HUES64 (cell line): Measurements from ENCODE around the gene BMPER.

Experiments
- H3K27ac ChIP-seq: 2 replicates; pipeline ENCODE4 v1.7.0; 2013; ENCODE audit warnings: low read depth, low read length, inconsistent platforms
- H3K27me3 ChIP-seq: 2 replicates; pipeline ENCODE4 v1.6.1; 2013; ENCODE audit warnings: mild to moderate bottlenecking, low read length; ENCODE audit not compliant: insufficient read depth
- H3K36me3 ChIP-seq: 2 replicates; pipeline ENCODE4 v1.6.1; 2013; ENCODE audit warnings: mild to moderate bottlenecking, low read length; ENCODE audit not compliant: insufficient read depth
- H3K4me1 ChIP-seq: 2 replicates; pipeline ENCODE4 v1.6.1; 2013; ENCODE audit warnings: mild to moderate bottlenecking, low read length, moderate library complexity; ENCODE audit not compliant: insufficient read depth
- H3K4me3 ChIP-seq: 2 replicates; pipeline ENCODE4 v1.5.1; 2013; ENCODE audit warnings: mild to moderate bottlenecking, low read length, moderate library complexity
- H3K9ac ChIP-seq: 2 replicates; pipeline ENCODE4 v1.6.1; 2013; ENCODE audit warnings: mild to moderate bottlenecking, low read depth, low read length
- H3K9me3 ChIP-seq: 2 replicates; pipeline ENCODE4 v1.6.1; 2013; ENCODE audit warnings: low read depth, low read length; ENCODE audit not compliant: insufficient read depth
- WGBS: fragments of 150-250, 120-280 bp; methylation state at CpG from one replicate; pipeline ENCODE4 v1.1.7; 2013; ENCODE audit warnings: missing lambda C conversion rate; 5-methylcytosine and 5-hydroxymethylcytosine counted together

BMPER gene

GRCh38 chr7:34155220-34155908, 250.0 kb downstream of the BMPER start:
- WGBS, result 100% methylated on average over 3 of the region's 3 CpGs
- no peaks in the 10 kb centered on the region for H3K9me3 ChIP-seq
- no peak overlapping the region for H3K4me3 ChIP-seq
- peaks cover 14% of the 10 kb centered on the region; the same call in 1 of the 2 replicates for H3K4me1 ChIP-seq
- H3K27ac ChIP-seq, result no peak overlapping the region
- H3K27me3 ChIP-seq, result no peaks in the 10 kb centered on the region
- no peak overlapping the region for H3K9ac ChIP-seq
- H3K36me3 ChIP-seq, result no peaks in the 10 kb centered on the region

GRCh38 chr7:34156336-34156735, 251.0 kb downstream of the BMPER start:
- Histone ChIP-seq H3K9ac (no peak overlapping the region), H3K4me3 (no peak overlapping the region), H3K9me3 (no peaks in the 10 kb centered on the region), H3K36me3 (no peaks in the 10 kb centered on the region), H3K27ac (no peak overlapping the region), H3K27me3 (no peaks in the 10 kb centered on the region), H3K4me1 (peaks cover 14% of the 10 kb centered on the region; the same call in 1 of the 2 replicates)
- 100% methylated on average over 2 of the region's 2 CpGs for WGBS

GRCh38 chr7:34157137-34157536, 251.8 kb downstream of the BMPER start:
- H3K4me3 ChIP-seq, result no peak overlapping the region
- no peak overlapping the region for H3K9ac ChIP-seq
- WGBS, result 97% methylated on average over 2 of the region's 2 CpGs
- H3K4me1 ChIP-seq, result peaks cover 10% of the 10 kb centered on the region; the same call in 1 of the 2 replicates
- no peak overlapping the region for H3K27ac ChIP-seq
- H3K9me3 ChIP-seq, result no peaks in the 10 kb centered on the region
- no peaks in the 10 kb centered on the region for H3K36me3 ChIP-seq
- H3K27me3 ChIP-seq, result no peaks in the 10 kb centered on the region

- no peaks in the 10 kb centered on the region for H3K27me3 ChIP-seq
- no peaks in the 10 kb centered on the region for H3K9me3 ChIP-seq
- no peaks in the 10 kb centered on the region for H3K36me3 ChIP-seq
- WGBS, result 78% methylated on average over 11 of the region's 12 CpGs
- no peaks in the 10 kb centered on the region for H3K4me1 ChIP-seq
- no peak overlapping the region for H3K9ac ChIP-seq
- no peak overlapping the region for H3K27ac ChIP-seq
- H3K4me3 ChIP-seq, result no peak overlapping the region
These were observed 253.2 kb downstream of the BMPER start for GRCh38 chr7:34158368-34159153.

- H3K9ac ChIP-seq, result no peak overlapping the region
- WGBS, result 48% methylated on average over 2 of the region's 2 CpGs
- no peaks in the 10 kb centered on the region for H3K4me1 ChIP-seq
- H3K9me3 ChIP-seq, result no peaks in the 10 kb centered on the region
- no peak overlapping the region for H3K27ac ChIP-seq
- H3K36me3 ChIP-seq, result no peaks in the 10 kb centered on the region
- H3K27me3 ChIP-seq, result no peaks in the 10 kb centered on the region
- no peak overlapping the region for H3K4me3 ChIP-seq
These were observed 255.0 kb downstream of the BMPER start for GRCh38 chr7:34160261-34160752.

- Histone ChIP-seq H3K9me3 (no peaks in the 10 kb centered on the region), H3K27ac (no peak overlapping the region), H3K36me3 (no peaks in the 10 kb centered on the region), H3K9ac (no peak overlapping the region), H3K27me3 (no peaks in the 10 kb centered on the region), H3K4me3 (no peak overlapping the region), H3K4me1 (no peaks in the 10 kb centered on the region)
- 96% methylated on average over 5 of the region's 5 CpGs for WGBS
These were observed 256.8 kb downstream of the BMPER start for GRCh38 chr7:34162027-34162565.

- H3K27me3 ChIP-seq, result no peaks in the 10 kb centered on the region
- H3K4me3 ChIP-seq, result no peak overlapping the region
- H3K36me3 ChIP-seq, result no peaks in the 10 kb centered on the region
- no peak overlapping the region for H3K9ac ChIP-seq
- no peaks in the 10 kb centered on the region for H3K4me1 ChIP-seq
- WGBS, result 98% methylated on average over 3 of the region's 3 CpGs
- H3K9me3 ChIP-seq, result no peaks in the 10 kb centered on the region
- no peak overlapping the region for H3K27ac ChIP-seq
These were observed 257.3 kb downstream of the BMPER start for GRCh38 chr7:34162677-34163076.

GRCh38 chr7:34163956-34164355, 258.6 kb downstream of the BMPER start:
- Histone ChIP-seq H3K4me3 (no peak overlapping the region), H3K4me1 (no peaks in the 10 kb centered on the region), H3K27me3 (no peaks in the 10 kb centered on the region), H3K27ac (no peak overlapping the region), H3K36me3 (no peaks in the 10 kb centered on the region), H3K9me3 (no peaks in the 10 kb centered on the region), H3K9ac (no peak overlapping the region)
- WGBS, result 86% methylated on average over 1 of the region's 1 CpG

- 100% methylated on average over 1 of the region's 1 CpG for WGBS
- Histone ChIP-seq H3K9me3 (no peaks in the 10 kb centered on the region), H3K36me3 (no peaks in the 10 kb centered on the region), H3K27me3 (no peaks in the 10 kb centered on the region), H3K4me1 (no peaks in the 10 kb centered on the region), H3K9ac (no peak overlapping the region), H3K27ac (no peak overlapping the region), H3K4me3 (no peak overlapping the region)
These were observed 260.1 kb downstream of the BMPER start for GRCh38 chr7:34165466-34165865.

- WGBS, result 65% methylated on average over 3 of the region's 3 CpGs
- no peaks in the 10 kb centered on the region for H3K36me3 ChIP-seq
These were observed 260.7 kb downstream of the BMPER start for GRCh38 chr7:34165927-34166550.

GRCh38 chr7:34168013-34168412, 262.7 kb downstream of the BMPER start:
- 88% methylated on average over 8 of the region's 8 CpGs for WGBS
- Histone ChIP-seq H3K27me3 (no peaks in the 10 kb centered on the region), H3K36me3 (no peaks in the 10 kb centered on the region), H3K9me3 (no peaks in the 10 kb centered on the region), H3K9ac (no peak overlapping the region), H3K27ac (no peak overlapping the region), H3K4me1 (no peaks in the 10 kb centered on the region), H3K4me3 (no peak overlapping the region)

More at GRCh38 chr7:34165927-34166550, 260.7 kb downstream of the BMPER start:
- Histone ChIP-seq H3K4me1 (no peaks in the 10 kb centered on the region), H3K27me3 (no peaks in the 10 kb centered on the region), H3K4me3 (no peak overlapping the region), H3K27ac (no peak overlapping the region), H3K9me3 (no peaks in the 10 kb centered on the region), H3K9ac (no peak overlapping the region)
